NCI-H2227 (cell line): Measurements from ENCODE around the gene MED16.
"Not testable (repeated sequence)": the region's sequence is repeated elsewhere in the genome, so short reads cannot be mapped to it uniquely, and the experiment has no call there.

Experiments used
- DNase-seq: peaks from one replicate; lab custom pipeline; 2025; ENCODE audit not compliant: unreplicated experiment; lab: John Stamatoyannopoulos, UW

MED16 gene

DNA sequence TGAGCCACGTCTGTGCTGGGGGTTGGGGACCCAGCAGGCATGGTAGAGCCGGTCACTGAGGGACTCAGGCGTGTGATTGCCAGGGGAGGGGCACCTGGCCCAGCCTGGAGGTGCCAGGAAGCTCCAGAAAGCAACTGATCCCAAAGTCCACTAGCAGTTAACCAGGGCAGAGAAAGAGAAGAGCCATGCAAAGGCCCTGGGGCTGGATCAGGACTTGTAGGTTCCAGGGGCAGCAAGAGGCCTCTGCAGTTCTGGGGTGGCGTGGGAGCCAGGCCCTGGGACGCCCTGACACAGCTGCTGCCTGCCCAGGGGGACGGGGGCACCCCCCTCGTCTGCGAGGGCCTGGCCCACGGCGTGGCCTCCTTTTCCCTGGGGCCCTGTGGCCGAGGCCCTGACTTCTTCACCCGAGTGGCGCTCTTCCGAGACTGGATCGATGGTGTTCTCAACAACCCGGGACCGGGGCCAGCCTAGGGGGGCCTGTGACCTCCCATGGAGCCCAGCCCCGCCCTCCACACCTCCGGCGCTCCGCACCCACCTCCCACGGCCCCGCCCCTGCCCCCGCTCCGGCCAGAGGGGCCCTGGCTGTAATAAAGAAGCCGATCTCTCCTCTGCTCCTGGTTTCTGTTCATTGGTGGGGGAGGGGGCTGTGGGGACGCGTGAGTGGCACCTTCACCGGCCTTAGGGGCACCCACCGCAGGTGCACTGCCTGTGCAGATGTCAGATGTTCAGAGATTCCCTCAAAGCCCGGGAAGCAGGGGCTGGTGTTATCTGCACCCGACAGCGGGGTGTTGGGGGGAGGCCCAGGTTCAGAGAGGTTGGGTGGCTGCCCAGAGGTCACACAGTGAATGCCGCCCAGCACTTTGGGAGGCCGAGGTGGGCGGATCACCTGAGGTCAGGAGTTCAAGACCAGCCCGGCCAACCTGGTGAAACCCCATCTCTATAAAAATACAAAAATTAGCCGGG is 61.3 kb downstream of the MED16 start:
- no peak for DNase-seq

GRCh38 chr19:829129-829758 is 63.7 kb downstream of the MED16 start:
- DNase-seq = no peak

- no peak for DNase-seq
These were observed 65.2 kb downstream of the MED16 start, which contains the start of gene AZU1 for GRCh38 chr19:827710-828321. AZU1 (plus strand) TSS chr19:827837; CDS start chr19:827847, 10 bp downstream.

GRCh38 chr19:827314-827709 is 65.7 kb downstream of the MED16 start:
- no peak for DNase-seq

DNA sequence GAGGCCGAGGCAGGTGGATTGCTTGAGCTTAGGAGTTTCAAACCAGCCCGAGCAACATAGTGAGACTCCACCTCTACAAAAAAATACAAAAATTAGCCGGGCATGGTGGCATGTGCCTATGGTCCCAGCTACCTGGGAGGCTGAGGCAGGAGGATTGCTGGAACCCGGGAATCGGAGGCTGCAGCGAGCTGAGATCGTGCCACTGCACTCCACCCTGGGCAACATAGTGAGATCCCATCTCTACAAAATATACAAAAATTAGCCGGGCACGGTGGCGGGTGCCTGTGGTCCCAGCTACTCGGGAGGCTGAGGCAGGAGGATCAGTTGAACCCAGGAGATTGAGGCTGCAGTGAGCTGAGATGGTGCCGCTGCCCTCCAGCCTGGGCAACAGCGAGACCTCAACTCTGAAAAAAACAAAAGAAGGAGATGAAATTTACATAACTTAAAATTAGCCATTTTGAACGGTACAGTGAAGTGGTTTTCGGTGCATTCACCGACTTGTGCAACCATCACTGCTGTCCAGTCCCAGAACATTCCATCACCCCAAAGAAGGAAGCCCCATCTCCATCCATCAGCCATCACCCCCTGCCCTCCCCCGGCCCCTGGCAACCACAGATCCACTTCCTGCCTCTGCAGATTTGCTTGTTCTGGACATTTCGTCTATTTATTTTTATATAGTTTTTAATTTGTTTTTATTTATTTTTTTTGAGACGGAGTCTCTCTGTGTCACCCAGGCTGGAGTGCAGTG is 66.9 kb downstream of the MED16 start:
- no peak for DNase-seq

- no peak for DNase-seq
These were observed 68.1 kb downstream of the MED16 start for GRCh38 chr19:824885-825284.

DNA sequence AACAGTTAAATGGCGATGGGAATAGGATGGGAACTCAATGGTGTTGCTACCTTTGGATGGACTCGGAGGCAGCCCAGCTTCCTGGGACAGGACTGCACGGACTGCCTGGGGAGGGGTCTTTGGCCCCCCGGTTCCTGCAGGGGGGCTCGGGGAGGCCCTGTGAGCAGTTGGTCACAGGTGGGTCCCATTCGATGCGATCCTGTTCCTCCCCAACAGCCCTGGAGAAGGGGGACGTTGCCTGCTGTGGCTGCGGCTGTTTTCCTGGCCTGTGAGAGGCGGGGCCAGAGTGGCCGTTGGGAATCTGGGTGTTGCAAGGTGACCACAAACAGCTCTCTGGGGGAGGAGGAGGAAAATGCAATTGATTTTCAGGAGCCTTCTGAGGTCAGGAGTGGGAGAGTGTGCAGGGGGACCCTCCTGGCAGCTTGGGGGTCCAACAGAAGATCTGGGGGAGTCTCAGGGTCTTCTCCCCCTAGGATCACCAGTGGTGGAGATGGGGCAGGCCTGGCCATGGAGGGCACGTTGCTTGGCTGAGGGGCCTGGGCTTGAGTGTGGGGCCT is 69.3 kb downstream of the MED16 start:
- DNase-seq = no peak

DNA sequence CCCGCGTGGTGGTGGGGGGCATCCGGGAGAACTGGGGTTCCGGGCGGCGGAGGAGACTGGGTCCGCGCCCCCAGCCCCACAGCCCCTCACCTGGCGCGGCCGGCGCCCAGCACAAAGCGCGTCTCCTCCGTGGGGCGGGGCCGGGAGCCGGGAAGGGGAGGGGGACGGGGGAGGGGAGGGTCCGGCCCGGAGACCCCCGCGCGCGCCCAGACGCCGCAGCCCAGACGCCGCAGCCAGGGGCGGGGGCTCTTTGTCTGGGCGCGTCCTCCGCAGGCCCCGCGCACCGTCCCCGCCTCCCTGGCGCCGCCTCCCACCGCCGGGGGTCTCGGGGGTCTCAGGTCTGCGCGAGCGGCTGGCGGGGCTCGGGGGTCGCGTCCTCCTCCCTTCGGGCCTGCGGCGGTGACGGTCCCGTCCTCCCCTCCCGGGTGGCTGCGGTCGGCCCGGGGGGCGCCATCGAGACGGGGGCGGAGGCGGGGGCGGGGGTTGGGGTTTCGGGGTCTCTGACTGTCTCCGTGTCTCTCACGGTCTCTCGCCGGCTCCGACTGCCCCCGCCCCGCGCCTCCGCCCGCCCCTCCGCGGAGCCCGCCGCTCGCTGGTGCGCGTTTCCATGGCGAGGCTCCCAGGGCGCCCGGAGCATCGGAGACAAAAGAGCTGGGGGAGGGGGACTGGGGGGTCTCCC is 71.0 kb downstream of the MED16 start, which contains the start of gene PLPPR3:
Gene PLPPR3 (minus strand): TSS at position 131 of the 679 bp plus-strand sequence. CDS start 396 bp downstream, outside the sequence.
- peak; percentile 76 for DNase-seq

GRCh38 chr19:821231-821824 is 71.7 kb downstream of the MED16 start:
- DNase-seq = peak; percentile 15

- DNase-seq = not testable (repeated sequence)
These were observed 72.8 kb downstream of the MED16 start for GRCh38 chr19:820212-820611.
